ENCODE results near the gene HYLS1.

GRCh38 chr11:125949271-125950177 lies 62.1 kb downstream of the HYLS1 start:
- TF ChIP-seq SUZ12 (IDR thresholded peaks at IDR 0.05) (no peak), NFRKB (IDR thresholded peaks at IDR 0.05) (no peak), FOXM1 (IDR thresholded peaks at IDR 0.05; ENCODE audit: borderline replicate concordance) (no peak), L3MBTL2 (conservative IDR thresholded peaks at IDR 0.05) (no peak), ARNT (IDR thresholded peaks at IDR 0.05) (no peak), SP1 (IDR thresholded peaks at IDR 0.05) (no peak), CTBP1 (IDR thresholded peaks at IDR 0.05; ENCODE audit: borderline replicate concordance) (no peak), BHLHE40 (IDR thresholded peaks at IDR 0.05; ENCODE audit: borderline replicate concordance) (no peak), FOXA1 (IDR thresholded peaks at IDR 0.05) (no peak), ZNF384 (IDR thresholded peaks at IDR 0.05) (no peak), LEF1 (IDR thresholded peaks at IDR 0.05; ENCODE audit: borderline replicate concordance) (no peak)

Data from HEK293T (cell line).